Keratinocyte (primary cell): ENCODE results near the gene LNPEP. TPM values are rescaled to one million over a fixed set of nuclear protein-coding genes. Genes with fewer than 3 reads are reported as not detected.

Experiments
- DNase-seq: peaks from one replicate; pipeline ENCODE4 v3.0.0-alpha.2; 2011; ENCODE audit warnings: low read depth, missing footprints, low spot score
- FAIRE-seq: peaks from 2 replicates; lab custom pipeline; 2011; peaks lifted over from hg19 to GRCh38; lab: Jason Lieb, UNC
- H2AFZ ChIP-seq: 2 replicates; pipeline ENCODE4 v1.6.0; 2012; ENCODE audit warnings: low read length, control low read depth, inconsistent platforms; ENCODE audit not compliant: control insufficient read depth
- H3K27ac ChIP-seq: 2 replicates; pipeline ENCODE4 v1.5.1; 2011; ENCODE audit warnings: low read length; ENCODE audit not compliant: control insufficient read depth, insufficient read depth
- H3K27me3 ChIP-seq: 3 replicates; pipeline ENCODE4 v1.6.0; 2011; ENCODE audit warnings: low read length; ENCODE audit not compliant: control insufficient read depth, insufficient read depth; ENCODE audit errors: extremely low read depth
- H3K36me3 ChIP-seq, 2 experiments: 2 replicates in 1 of 2; 3 replicates in 1 of 2; pipeline ENCODE4 v1.5.1; 2011; ENCODE audit warnings: low read length in 2 of 2, mild to moderate bottlenecking in 1 of 2; ENCODE audit not compliant: control insufficient read depth in 2 of 2, insufficient read depth in 2 of 2; ENCODE audit errors: extremely low read depth in 1 of 2
- H3K4me1 ChIP-seq: 3 replicates; pipeline ENCODE4 v1.5.1; 2011; ENCODE audit warnings: low read length; ENCODE audit not compliant: control insufficient read depth, insufficient read depth; ENCODE audit errors: extremely low read depth
- H3K4me2 ChIP-seq: 3 replicates; pipeline ENCODE4 v1.6.0; 2011; ENCODE audit warnings: low read depth, low read length; ENCODE audit not compliant: control insufficient read depth, insufficient read depth; ENCODE audit errors: extremely low read depth
- H3K4me3 ChIP-seq, 3 experiments: fragments of 200-600 bp in 1 of 3; sonication (generic) in 1 of 3; 2 replicates in 2 of 3; 3 replicates in 1 of 3; pipeline ENCODE4 v1.5.1; 2011 to 2016; ENCODE audit warnings: low read length in 3 of 3, mild to moderate bottlenecking in 3 of 3, control low read depth in 2 of 3, inconsistent platforms in 1 of 3, low read depth in 1 of 3, mixed read lengths in 1 of 3, mixed run types in 1 of 3, moderate library complexity in 1 of 3; ENCODE audit not compliant: control insufficient read depth in 2 of 3, insufficient read depth in 2 of 3; ENCODE audit errors: extremely low read depth in 1 of 3
- H3K79me2 ChIP-seq: 2 replicates; pipeline ENCODE4 v1.6.0; 2012; ENCODE audit warnings: low read length; ENCODE audit not compliant: control insufficient read depth, insufficient read depth
- H3K9ac ChIP-seq: 3 replicates; pipeline ENCODE4 v1.6.0; 2011; ENCODE audit warnings: low read length; ENCODE audit not compliant: control insufficient read depth, insufficient read depth; ENCODE audit errors: extremely low read depth
- H3K9me1 ChIP-seq: 3 replicates; pipeline ENCODE4 v1.6.0; 2011; ENCODE audit warnings: low read length; ENCODE audit not compliant: control insufficient read depth, insufficient read depth; ENCODE audit errors: extremely low read depth
- H3K9me3 ChIP-seq: 2 replicates; pipeline ENCODE4 v1.5.1; 2012; ENCODE audit warnings: low read depth, low read length; ENCODE audit not compliant: control insufficient read depth
- H4K20me1 ChIP-seq: 3 replicates; pipeline ENCODE4 v1.6.0; 2011; ENCODE audit warnings: low read length; ENCODE audit not compliant: control insufficient read depth, insufficient read depth; ENCODE audit errors: extremely low read depth
- CTCF ChIP-seq, 3 experiments: IDR thresholded peaks in 1 of 3; conservative IDR thresholded peaks in 1 of 3; optimal IDR thresholded peaks in 1 of 3; 2 replicates in 2 of 3; 3 replicates in 1 of 3; pipeline versions ENCODE3 to v1.5.1; 2011; ENCODE audit warnings: low read length in 3 of 3, mild to moderate bottlenecking in 3 of 3, moderate library complexity in 2 of 3, control low read depth in 1 of 3, inconsistent platforms in 1 of 3; ENCODE audit not compliant: insufficient read depth in 2 of 3; ENCODE audit errors: extremely low read depth in 1 of 3
- EZH2 ChIP-seq: IDR thresholded peaks from one replicate; pipeline ENCODE4 v1.6.1; 2012; ENCODE audit warnings: inconsistent platforms, mild to moderate bottlenecking, low read length, moderate library complexity
- dilution Hi-C: fragments of 300-500 bp; cut with MboI; formaldehyde crosslinking; loops from one replicate; pipeline ENCODE4 v1.7.0; 2020; ENCODE audit warnings: low sequenced_read_pairs; ENCODE audit not compliant: extremely low pct_ligation_motif_present
- polyA plus RNA-seq, 5 experiments: library from polyadenylated mRNA; depleted of rRNA in 3 of 5; stranded (reverse) in 3 of 5; stranded (forward) in 1 of 5; unstranded in 1 of 5; fragments of >200 nt; gene quantifications; 1 replicate in 1 of 5; 2 replicates in 3 of 5; 3 replicates in 1 of 5; pipeline versions ENCODE4 v1.2.1 to v1.2.3, GENCODE V29; 2011 to 2012; ENCODE audit warnings: missing spikeins in 2 of 5, low read depth in 1 of 5, low replicate concordance in 1 of 5

Gene LNPEP
- polyA plus RNA-seq, 1 donor (not counting 4 experiments of a cell fraction or from before 2014, with no cell fraction given) = 26.6 TPM

- H4K20me1 ChIP-seq = no peaks in the 10 kb centered on the region
- H3K79me2 ChIP-seq = no peaks in the 10 kb centered on the region
- H3K27me3 ChIP-seq = no peaks in the 10 kb centered on the region
- H3K27ac ChIP-seq = no peak overlapping the region
- no peaks in the 10 kb centered on the region for H3K9me3 ChIP-seq
- TF ChIP-seq EZH2 (no peak), CTCF (optimal IDR thresholded peaks at IDR 0.05 in 1 of 3, IDR thresholded peaks at IDR 0.05 in 1 of 3, conservative IDR thresholded peaks at IDR 0.05 in 1 of 3; ENCODE audit: extremely low read depth in 1 of 3, insufficient read depth in 2 of 3, low read length in 3 of 3) (no peak)
- H3K4me3 ChIP-seq = no peak overlapping the region
- FAIRE-seq = no peak
- H2AFZ ChIP-seq = no peak overlapping the region
- no peak overlapping the region for H3K9ac ChIP-seq
- H3K9me1 ChIP-seq = no peaks in the 10 kb centered on the region
- H3K4me1 ChIP-seq = no peaks in the 10 kb centered on the region
- peaks cover 8% of the 10 kb centered on the region in 2 experiments for H3K36me3 ChIP-seq
- dilution Hi-C loops = no loop called here
- DNase-seq = no peak
- no peak overlapping the region for H3K4me2 ChIP-seq
Observed at GRCh38 chr5:97000391-97000790, 64.5 kb downstream of the LNPEP start.

- H4K20me1 ChIP-seq = no peaks in the 10 kb centered on the region
- no peaks in the 10 kb centered on the region for H3K4me1 ChIP-seq
- TF ChIP-seq EZH2 (no peak), CTCF (optimal IDR thresholded peaks at IDR 0.05 in 1 of 3, IDR thresholded peaks at IDR 0.05 in 1 of 3, conservative IDR thresholded peaks at IDR 0.05 in 1 of 3; ENCODE audit: extremely low read depth in 1 of 3, insufficient read depth in 2 of 3, low read length in 3 of 3) (no peak)
- H3K79me2 ChIP-seq = no peaks in the 10 kb centered on the region
- no peak overlapping the region for H2AFZ ChIP-seq
- H3K27ac ChIP-seq = no peak overlapping the region
- H3K9me1 ChIP-seq = no peaks in the 10 kb centered on the region
- dilution Hi-C loops = no loop called here
- no peaks in the 10 kb centered on the region for H3K27me3 ChIP-seq
- H3K9ac ChIP-seq = no peak overlapping the region
- no peak overlapping the region for H3K4me2 ChIP-seq
- FAIRE-seq = no peak
- no peak for DNase-seq
- H3K36me3 ChIP-seq = peaks cover 8% of the 10 kb centered on the region in 2 experiments
- no peaks in the 10 kb centered on the region for H3K9me3 ChIP-seq
- no peak overlapping the region for H3K4me3 ChIP-seq
Observed at GRCh38 chr5:97002983-97003382, 67.1 kb downstream of the LNPEP start.
